Suprapubic skin (tissue), 4 donors: ENCODE data around the gene MCEE.

Experiments
- CTCF ChIP-seq, 2 donors: fragments of 200-600 bp in 1 of 2; fragments of 450-650 bp in 1 of 2; sonication (generic) in 1 of 2; IDR thresholded peaks; one replicate each; pipeline ENCODE4 v1.5.1; 2016 to 2019; ENCODE audit warnings: antibody characterized with exemption in 2 of 2, mild to moderate bottlenecking in 1 of 2, moderate library complexity in 1 of 2
- EP300 ChIP-seq: sonication (generic); formaldehyde crosslinking; IDR thresholded peaks from one replicate; pipeline ENCODE4 v1.6.1; 2017; ENCODE audit warnings: antibody characterized with exemption
- POLR2A ChIP-seq, 2 donors: fragments of 450-650 bp; IDR thresholded peaks; one replicate each; pipeline ENCODE4 v1.6.1; 2017; ENCODE audit warnings: antibody characterized with exemption in 2 of 2, mild to moderate bottlenecking in 2 of 2, moderate library complexity in 2 of 2
- POLR2AphosphoS5 ChIP-seq, 3 donors: sonication (generic); formaldehyde crosslinking; IDR thresholded peaks; one replicate each; pipeline ENCODE4 v1.6.1; 2017; ENCODE audit warnings: antibody characterized with exemption in 3 of 3

GRCh38 chr2:71072492-71072891 is 57.5 kb downstream of the MCEE start:
- TF ChIP-seq CTCF (IDR thresholded peaks at IDR 0.05) (no peak), POLR2AphosphoS5 (IDR thresholded peaks at IDR 0.05) (no peak), POLR2A (IDR thresholded peaks at IDR 0.05) (no peak), EP300 (no peak)
